Astrocyte of the cerebellum (primary cell): Measurements from ENCODE around the gene TMEM117.

Source experiments
- DNase-seq: peaks from one replicate; pipeline ENCODE4 v3.0.0-alpha.2; 2011; ENCODE audit warnings: low read depth
- H3K4me3 ChIP-seq: 2 replicates; pipeline ENCODE4 v1.5.1; 2011; ENCODE audit warnings: mild to moderate bottlenecking, low read depth, low read length, moderate library complexity
- CTCF ChIP-seq: IDR thresholded peaks from 2 replicates; pipeline ENCODE4 v1.5.1; 2012; ENCODE audit warnings: low read length, low read depth, moderate library complexity, mild to moderate bottlenecking; ENCODE audit errors: missing control alignments
- in situ Hi-C: cut with HindIII; loops from 2 replicates; pipeline ENCODE4 v1.10.0; 2017; ENCODE audit warnings: low sequenced_read_pairs

TMEM117 gene

GRCh38 chr12:43903686-43904085, 67.8 kb downstream of the TMEM117 start:
- H3K4me3 ChIP-seq, result no peak overlapping the region
- no peak for TF ChIP-seq CTCF
- in situ Hi-C loops, result no loop called here
- no peak for DNase-seq

GRCh38 chr12:43912859-43913258, 77.0 kb downstream of the TMEM117 start:
- no peak for TF ChIP-seq CTCF
- in situ Hi-C loops, result no loop called here
- no peak for DNase-seq
- no peak overlapping the region for H3K4me3 ChIP-seq

- in situ Hi-C loops, result no loop called here
- TF ChIP-seq CTCF, result no peak
- no peak overlapping the region for H3K4me3 ChIP-seq
- DNase-seq, result no peak
Observed at GRCh38 chr12:43914391-43914790, 78.5 kb downstream of the TMEM117 start.

- DNase-seq, result no peak
- in situ Hi-C loops, result no loop called here
- peak; percentile 10 for TF ChIP-seq CTCF
- H3K4me3 ChIP-seq, result no peak overlapping the region
Observed at GRCh38 chr12:43914923-43915468, 79.1 kb downstream of the TMEM117 start.

- H3K4me3 ChIP-seq, result no peak overlapping the region
- no peak for TF ChIP-seq CTCF
- no peak for DNase-seq
- in situ Hi-C loops, result no loop called here
Observed at GRCh38 chr12:43917896-43918295, 82.0 kb downstream of the TMEM117 start.

GRCh38 chr12:43921666-43922337, 85.9 kb downstream of the TMEM117 start:
- no peak overlapping the region for H3K4me3 ChIP-seq
- no peak for TF ChIP-seq CTCF
- in situ Hi-C loops, result no loop called here
- DNase-seq, result no peak

- H3K4me3 ChIP-seq, result no peak overlapping the region
- TF ChIP-seq CTCF, result no peak
- no peak for DNase-seq
- in situ Hi-C loops, result no loop called here
Observed at GRCh38 chr12:43930032-43930431, 94.2 kb downstream of the TMEM117 start.
